ENCODE results near the gene KDM3B.
"Not testable (repeated sequence)": the region's sequence is repeated elsewhere in the genome, so short reads cannot be mapped to it uniquely, and the experiment has no call there.

The KDM3B gene

GRCh38 chr5:138351056-138351455, 1.4 kb upstream of the KDM3B start:
- DNase-seq (ENCODE audit: low read depth): peak; percentile 67

GRCh38 chr5:138351517-138351916, 968 bp upstream of the KDM3B start:
- DNase-seq (ENCODE audit: low read depth): no peak

GRCh38 chr5:138352722-138353559, 456 bp downstream of the KDM3B start:
- DNase-seq (ENCODE audit: low read depth): no peak

- DNase-seq (ENCODE audit: low read depth): no peak
Measured at GRCh38 chr5:138353560-138354080, 1.1 kb downstream of the KDM3B start.

- DNase-seq (ENCODE audit: low read depth): no peak
Measured at GRCh38 chr5:138354387-138354786, 1.9 kb downstream of the KDM3B start.

GRCh38 chr5:138354926-138355378, 2.5 kb downstream of the KDM3B start:
- DNase-seq (ENCODE audit: low read depth): peak; percentile 83

- no peak for DNase-seq (ENCODE audit: low read depth)
Measured at GRCh38 chr5:138359621-138360020, 7.1 kb downstream of the KDM3B start.

GRCh38 chr5:138360941-138361452, 8.5 kb downstream of the KDM3B start:
- no peak for DNase-seq (ENCODE audit: low read depth)

- DNase-seq (ENCODE audit: low read depth): no peak
Measured at GRCh38 chr5:138364576-138364975, 12.1 kb downstream of the KDM3B start.

- DNase-seq (ENCODE audit: low read depth): no peak
Measured at GRCh38 chr5:138366632-138367382, 14.3 kb downstream of the KDM3B start.

- no peak for DNase-seq (ENCODE audit: low read depth)
Measured at GRCh38 chr5:138369261-138369660, 16.8 kb downstream of the KDM3B start.

- DNase-seq (ENCODE audit: low read depth): no peak
Measured at GRCh38 chr5:138369706-138370105, 17.2 kb downstream of the KDM3B start.

GRCh38 chr5:138370537-138370936, 18.1 kb downstream of the KDM3B start:
- DNase-seq (ENCODE audit: low read depth): no peak

GRCh38 chr5:138371454-138371853, 19.0 kb downstream of the KDM3B start:
- no peak for DNase-seq (ENCODE audit: low read depth)

GRCh38 chr5:138372225-138372624, 19.7 kb downstream of the KDM3B start:
- DNase-seq (ENCODE audit: low read depth): no peak

GRCh38 chr5:138372653-138373052, 20.2 kb downstream of the KDM3B start:
- no peak for DNase-seq (ENCODE audit: low read depth)

GRCh38 chr5:138382347-138382746, 29.9 kb downstream of the KDM3B start:
- no peak for DNase-seq (ENCODE audit: low read depth)

GRCh38 chr5:138385660-138386059, 33.2 kb downstream of the KDM3B start:
- DNase-seq (ENCODE audit: low read depth): no peak

GRCh38 chr5:138386290-138386689, 33.8 kb downstream of the KDM3B start:
- DNase-seq (ENCODE audit: low read depth): no peak

GRCh38 chr5:138389332-138389731, 36.8 kb downstream of the KDM3B start:
- no peak for DNase-seq (ENCODE audit: low read depth)

- not testable (repeated sequence) for DNase-seq (ENCODE audit: low read depth)
Measured at GRCh38 chr5:138389911-138390310, 37.4 kb downstream of the KDM3B start.

- no peak for DNase-seq (ENCODE audit: low read depth)
Measured at GRCh38 chr5:138391859-138392386, 39.4 kb downstream of the KDM3B start.
